Left lung (tissue), 10 donors: ENCODE results near the gene C5orf24. TPM values are rescaled to one million over a fixed set of nuclear protein-coding genes. Genes with fewer than 3 reads are reported as not detected.
A peak's percentile ranks its signal among the peaks of the same experiment; 100 is the strongest.
"Not testable (repeated sequence)": the region's sequence is repeated elsewhere in the genome, so short reads cannot be mapped to it uniquely, and the experiment has no call there.

Experiments
- ATAC-seq: fragments of 200-7000 bp; cut with Tn5 transposase; one replicate; pipeline ENCODE4 v1.9.1; 2020; ENCODE audit warnings: moderate library complexity
- DNase-seq, 4 donors: peaks; one replicate each; pipeline ENCODE4 v3.0.0-alpha.2; 2013 to 2020
- H3K27ac ChIP-seq, 2 donors: fragments of 200-600 bp; sonication (generic) in 1 of 2; one replicate each; pipeline versions ENCODE4 v1.5.0 to v1.8.0; 2020 to 2021
- H3K27me3 ChIP-seq, 2 donors: fragments of 200-600 bp; sonication (generic) in 1 of 2; one replicate each; pipeline versions ENCODE4 v1.5.0 to v1.8.0; 2020 to 2021
- H3K36me3 ChIP-seq, 2 donors: fragments of 200-600 bp; sonication (generic) in 1 of 2; one replicate each; pipeline versions ENCODE4 v1.5.0 to v1.8.0; 2020 to 2021
- H3K4me1 ChIP-seq, 2 donors: fragments of 200-600 bp; one replicate each; pipeline ENCODE4 v1.8.0; 2021
- H3K4me3 ChIP-seq, 2 donors: fragments of 200-600 bp; sonication (generic) in 1 of 2; one replicate each; pipeline versions ENCODE4 v1.5.0 to v1.8.0; 2020 to 2021; ENCODE audit warnings: mild to moderate bottlenecking in 1 of 2
- H3K9me3 ChIP-seq, 2 donors: fragments of 200-600 bp; sonication (generic) in 1 of 2; one replicate each; pipeline versions ENCODE4 v1.5.0 to v1.8.0; 2020 to 2021
- CTCF ChIP-seq, 2 donors: fragments of 200-600 bp; sonication (generic) in 1 of 2; IDR thresholded peaks; one replicate each; pipeline versions ENCODE4 v1.5.0 to v1.8.0; 2021; ENCODE audit warnings: antibody characterized with exemption in 2 of 2
- intact Hi-C, 2 donors: fragments of 100-400 bp; cut with DNase I; formaldehyde crosslinking; loops; one replicate each; pipeline versions ENCODE4 v1.11.2 to v1.14.2; 2022
- polyA plus RNA-seq, 6 donors: library from polyadenylated mRNA; unstranded; fragments of 120-200 nt; gene quantifications; one replicate each; pipeline ENCODE4 v1.2.1, GENCODE V29; 2013; ENCODE audit not compliant: insufficient read length in 6 of 6
- total RNA-seq, 2 donors: library from RNA; stranded (reverse); fragmentation: NEBNext Ultra II Directional; extraction: Animal tissue kit (Norgen Biotek cat#: 25700); gene quantifications; one replicate each; pipeline ENCODE4 v1.2.1, GENCODE V29; 2021
- donor health status: DM: no; HTN: yes; CAD: no.
- donor health status: DM: no; HTN: no; CAD: no.

C5orf24 gene
- total and polyA plus RNA-seq, 8 donors = 50.8 to 86.3 (median 77.0) TPM

GRCh38 chr5:134840811-134841210, 5.0 kb upstream of the C5orf24 start:
- Histone ChIP-seq H3K36me3 (peaks cover 0 to 43% of the 10 kb centered on the region in 2 donors), H3K9me3 (no peaks in the 10 kb centered on the region), H3K27me3 (no peaks in the 10 kb centered on the region), H3K4me3 (no peak overlapping the region), H3K27ac (no peak overlapping the region), H3K4me1 (peaks cover 3 to 8% of the 10 kb centered on the region in 2 donors)
- intact Hi-C loops = no loop called here
- DNase-seq (no peak), ATAC-seq (no peak)
- no peak for TF ChIP-seq CTCF (IDR thresholded peaks at IDR 0.05)

GRCh38 chr5:134844252-134844651, 1.5 kb upstream of the C5orf24 start:
- no peak overlapping the region for H3K4me3 ChIP-seq
- TF ChIP-seq CTCF (IDR thresholded peaks at IDR 0.05) = no peak
- ATAC-seq (no peak), DNase-seq (no peak)
- H3K36me3 ChIP-seq = peaks cover 0 to 34% of the 10 kb centered on the region in 2 donors
- no peaks in the 10 kb centered on the region for H3K27me3 ChIP-seq
- peaks cover 12 to 29% of the 10 kb centered on the region in 2 donors for H3K4me1 ChIP-seq
- peak overlapping the region in 1 of 2 donors; percentile 97 for H3K27ac ChIP-seq
- no peaks in the 10 kb centered on the region for H3K9me3 ChIP-seq
- intact Hi-C loops = no loop called here

GRCh38 chr5:134845335-134845851, 375 bp upstream of the C5orf24 start:
- H3K4me1 ChIP-seq = peaks cover 12 to 39% of the 10 kb centered on the region in 2 donors
- intact Hi-C loops = no loop called here
- ATAC-seq (no peak), DNase-seq (peak in 1 of 4 donors; percentile 12)
- H3K36me3 ChIP-seq = peaks cover 0 to 36% of the 10 kb centered on the region in 2 donors
- H3K9me3 ChIP-seq = no peaks in the 10 kb centered on the region
- peak overlapping the region; percentile 96 to 97 for H3K27ac ChIP-seq
- TF ChIP-seq CTCF (IDR thresholded peaks at IDR 0.05) = no peak
- H3K4me3 ChIP-seq = peak overlapping the region in 1 of 2 donors; percentile 82
- no peaks in the 10 kb centered on the region for H3K27me3 ChIP-seq

GRCh38 chr5:134846641-134846960, 833 bp downstream of the C5orf24 start:
- H3K27me3 ChIP-seq = no peaks in the 10 kb centered on the region
- DNase-seq (peak in 2 of 4 donors; percentile 10 to 23), ATAC-seq (peak; percentile 14)
- H3K27ac ChIP-seq = peak overlapping the region; percentile 96 to 97
- no peaks in the 10 kb centered on the region for H3K9me3 ChIP-seq
- no peak for TF ChIP-seq CTCF (IDR thresholded peaks at IDR 0.05)
- peaks cover 0 to 31% of the 10 kb centered on the region in 2 donors for H3K36me3 ChIP-seq
- H3K4me1 ChIP-seq = peaks cover 12 to 51% of the 10 kb centered on the region in 2 donors
- peak overlapping the region; percentile 82 to 98 for H3K4me3 ChIP-seq
- intact Hi-C loops = no loop called here

GRCh38 chr5:134849434-134849933, 3.7 kb downstream of the C5orf24 start:
- H3K9me3 ChIP-seq, ATAC-seq, intact Hi-C loops, H3K27ac ChIP-seq, DNase-seq, H3K27me3 ChIP-seq, H3K4me3 ChIP-seq: not testable (repeated sequence)
- Histone ChIP-seq H3K4me1 (peaks cover 12 to 56% of the 10 kb centered on the region in 2 donors), H3K36me3 (peaks cover 0 to 43% of the 10 kb centered on the region in 2 donors)
